Upper lobe of right lung (tissue), 1 donor: ENCODE measurements around the gene PPT2. TPM values are rescaled to one million over a fixed set of nuclear protein-coding genes. Genes with fewer than 3 reads are reported as not detected.
"Not testable (repeated sequence)": the region's sequence is repeated elsewhere in the genome, so short reads cannot be mapped to it uniquely, and the experiment has no call there.

Source experiments
- ATAC-seq: fragments of 200-7000 bp; cut with Tn5 transposase; one replicate; pipeline ENCODE4 v1.9.1; 2020; ENCODE audit warnings: mild to moderate bottlenecking, moderate library complexity
- DNase-seq: peaks from one replicate; pipeline ENCODE4 v3.0.0-alpha.2; 2020
- H3K27ac ChIP-seq: fragments of 200-600 bp; one replicate; pipeline ENCODE4 v1.8.0; 2022
- H3K27me3 ChIP-seq: fragments of 200-600 bp; one replicate; pipeline ENCODE4 v1.8.0; 2022; ENCODE audit warnings: mild to moderate bottlenecking
- H3K36me3 ChIP-seq: fragments of 200-600 bp; one replicate; pipeline ENCODE4 v1.8.0; 2022
- H3K4me1 ChIP-seq: fragments of 200-600 bp; one replicate; pipeline ENCODE4 v1.8.0; 2022
- H3K4me3 ChIP-seq: fragments of 200-600 bp; one replicate; pipeline ENCODE4 v1.8.0; 2022; ENCODE audit warnings: mild to moderate bottlenecking
- H3K9me3 ChIP-seq: fragments of 200-600 bp; one replicate; pipeline ENCODE4 v1.8.0; 2022
- CTCF ChIP-seq: fragments of 200-600 bp; IDR thresholded peaks from one replicate; pipeline ENCODE4 v1.8.0; 2022; ENCODE audit warnings: antibody characterized with exemption
- intact Hi-C: fragments of 100-400 bp; cut with DNase I; formaldehyde crosslinking; loops from one replicate; pipeline ENCODE4 v1.11.0; 2022
- total RNA-seq: library from RNA; stranded (reverse); fragmentation: NEBNext Ultra II Directional; extraction: Animal tissue kit (Norgen Biotek cat#: 25700); gene quantifications from one replicate; pipeline ENCODE4 v1.2.1, GENCODE V29; 2021
- donor health status: DM: no; HTN: yes; CAD: no; lungs with severe emphysema.

The PPT2 gene
- total RNA-seq, 1 donor from 2014 or later, result 19.2 TPM

GRCh38 chr6:32183483-32184083 is 29.6 kb downstream of the PPT2 start:
- Histone ChIP-seq H3K36me3 (peaks cover 42% of the 10 kb centered on the region), H3K27ac (peak overlapping the region; percentile 77), H3K4me1 (peaks cover 46% of the 10 kb centered on the region), H3K9me3 (no peaks in the 10 kb centered on the region), H3K27me3 (no peaks in the 10 kb centered on the region), H3K4me3 (peak overlapping the region; percentile 28)
- ATAC-seq (no peak), DNase-seq (no peak)
- intact Hi-C loops, result no loop called here
- no peak for TF ChIP-seq CTCF

- Histone ChIP-seq H3K4me1 (peaks cover 49% of the 10 kb centered on the region), H3K27ac (peak within 1 kb of the TSS; percentile 77), H3K9me3 (no peaks in the 10 kb centered on the region), H3K4me3 (peak within 1 kb of the TSS; percentile 28), H3K27me3 (no peaks in the 10 kb centered on the region), H3K36me3 (peaks cover 42% of the 10 kb centered on the region)
- no peak for DNase-seq
- TF ChIP-seq CTCF, result no peak
- ATAC-seq, result peak; percentile 50
- intact Hi-C loops, result no loop called here
Measured at GRCh38 chr6:32184084-32184640, 30.2 kb downstream of the PPT2 start, which contains the start of gene AGER. Gene AGER (minus strand): TSS chr6:32184253. CDS start chr6:32184222, 31 bp downstream.

GRCh38 chr6:32185681-32186131 is 31.8 kb downstream of the PPT2 start:
- H3K4me3 ChIP-seq, H3K27me3 ChIP-seq, intact Hi-C loops, H3K9me3 ChIP-seq: not testable (repeated sequence)
- peaks cover 40% of the 10 kb centered on the region for H3K4me1 ChIP-seq
- peaks cover 36% of the 10 kb centered on the region for H3K36me3 ChIP-seq
- peak overlapping the region; percentile 77 for H3K27ac ChIP-seq
- DNase-seq (peak; percentile 89), ATAC-seq (peak; percentile 68)

GRCh38 chr6:32186151-32186840 is 32.4 kb downstream of the PPT2 start:
- ATAC-seq, H3K4me3 ChIP-seq, H3K9me3 ChIP-seq, intact Hi-C loops, DNase-seq, H3K27me3 ChIP-seq: not testable (repeated sequence)
- peaks cover 46% of the 10 kb centered on the region for H3K4me1 ChIP-seq
- H3K27ac ChIP-seq, result peak overlapping the region; percentile 60
- H3K36me3 ChIP-seq, result peaks cover 30% of the 10 kb centered on the region

GRCh38 chr6:32187009-32187709 is 33.2 kb downstream of the PPT2 start:
- ATAC-seq (no peak), DNase-seq (no peak)
- Histone ChIP-seq H3K9me3 (no peaks in the 10 kb centered on the region), H3K27ac (peak overlapping the region; percentile 60), H3K4me1 (peaks cover 49% of the 10 kb centered on the region), H3K4me3 (no peak overlapping the region), H3K27me3 (no peaks in the 10 kb centered on the region), H3K36me3 (peaks cover 22% of the 10 kb centered on the region)
- no peak for TF ChIP-seq CTCF
- intact Hi-C loops, result no loop called here

- peaks cover 49% of the 10 kb centered on the region for H3K4me1 ChIP-seq
Measured at GRCh38 chr6:32187725-32188380, 33.9 kb downstream of the PPT2 start.

More at GRCh38 chr6:32187725-32188380, 33.9 kb downstream of the PPT2 start:
- peak overlapping the region; percentile 66 for H3K4me3 ChIP-seq
- intact Hi-C loops, H3K27ac ChIP-seq, DNase-seq, H3K27me3 ChIP-seq, H3K9me3 ChIP-seq, ATAC-seq: not testable (repeated sequence)
- H3K36me3 ChIP-seq, result peaks cover 16% of the 10 kb centered on the region
